BLaER1 treated with 17β-estradiol and CSF1 and Interleukin-3, amounts not matched to agents 10 nM and 100 nM (cell line): Measurements from ENCODE around the gene ITGA2.
A peak's percentile ranks its signal among the peaks of the same experiment; 100 is the strongest.

Experiments
- H3K27ac ChIP-seq, 11 experiments: shearing (Covaris generic); formaldehyde crosslinking; 2 replicates each; pipeline ENCODE4 v1.8.1; 2022
- H3K27me3 ChIP-seq, 11 experiments: shearing (Covaris generic); formaldehyde crosslinking; 2 replicates each; pipeline ENCODE4 v1.8.1; 2022
- H3K36me3 ChIP-seq, 11 experiments: shearing (Covaris generic); formaldehyde crosslinking; 2 replicates each; pipeline ENCODE4 v1.8.1; 2022
- H3K4me1 ChIP-seq, 10 experiments: shearing (Covaris generic); formaldehyde crosslinking; 2 replicates each; pipeline ENCODE4 v1.8.1; 2022
- H3K4me2 ChIP-seq, 11 experiments: shearing (Covaris generic); formaldehyde crosslinking; 2 replicates each; pipeline ENCODE4 v1.8.1; 2022
- H3K4me3 ChIP-seq, 10 experiments: shearing (Covaris generic); formaldehyde crosslinking; 2 replicates each; pipeline ENCODE4 v1.8.1; 2022
- H3K9ac ChIP-seq, 11 experiments: shearing (Covaris generic); formaldehyde crosslinking; 2 replicates each; pipeline ENCODE4 v1.8.1; 2022
- H3K9me3 ChIP-seq, 11 experiments: shearing (Covaris generic); formaldehyde crosslinking; replicated peaks in 1 of 11; 2 replicates each; pipeline ENCODE4 v1.8.1; 2022
- H4K20me1 ChIP-seq, 11 experiments: shearing (Covaris generic); formaldehyde crosslinking; 2 replicates each; pipeline ENCODE4 v1.8.1; 2022
- Cebpa-rat ChIP-seq, 11 experiments: shearing (Covaris generic); IDR thresholded peaks; 2 replicates each; pipeline ENCODE4 v1.8.1; 2022

ITGA2 gene

GRCh38 chr5:53022930-53023511 is 33.9 kb downstream of the ITGA2 start:
- Histone ChIP-seq H3K4me3 (no peak overlapping the region), H4K20me1 (no peaks in the 10 kb centered on the region), H3K27me3 (no peaks in the 10 kb centered on the region), H3K4me2 (peak overlapping the region in 7 of 11 experiments; percentile 50 to 78 (median 64); a peak in 13 of 22 replicates), H3K9ac (peak overlapping the region in 1 of 11 experiments; percentile 65; a peak in 1 of 22 replicates), H3K27ac (peak overlapping the region in 9 of 11 experiments; percentile 37 to 84 (median 66); a peak in 17 of 22 replicates), H3K9me3 (peaks cover 0 to 12% (median 0%) of the 10 kb centered on the region in 11 experiments; a peak in 5 of 22 replicates), H3K36me3 (no peaks in the 10 kb centered on the region), H3K4me1 (peaks cover 0 to 67% (median 34%) of the 10 kb centered on the region in 10 experiments; a peak in 16 of 20 replicates)
- TF ChIP-seq Cebpa-rat (IDR thresholded peaks at IDR 0.05), result no peak

GRCh38 chr5:53023969-53024368 is 34.8 kb downstream of the ITGA2 start:
- 0 out of 22 replicates have a peak, but pooled peaks cover 0 to 4% (median 0%) of the 10 kb centered on the region in 11 experiments for H3K9me3 ChIP-seq
- H3K27ac ChIP-seq, result peak overlapping the region; percentile 12 to 84 (median 61); a peak in 18 of 22 replicates
- H3K36me3 ChIP-seq, result no peaks in the 10 kb centered on the region
- H3K4me2 ChIP-seq, result peak overlapping the region in 9 of 11 experiments; percentile 23 to 78 (median 63); a peak in 17 of 22 replicates
- TF ChIP-seq Cebpa-rat (IDR thresholded peaks at IDR 0.05), result peak in 10 of 11 experiments; percentile 18 to 100 (median 92); a peak in 15 of 22 replicates
- H3K4me1 ChIP-seq, result peaks cover 0 to 77% (median 42%) of the 10 kb centered on the region in 10 experiments; a peak in 16 of 20 replicates
- H3K4me3 ChIP-seq, result no peak overlapping the region
- H3K27me3 ChIP-seq, result no peaks in the 10 kb centered on the region
- H4K20me1 ChIP-seq, result no peaks in the 10 kb centered on the region
- peak overlapping the region in 3 of 11 experiments; percentile 34 to 65 (median 53); a peak in 7 of 22 replicates for H3K9ac ChIP-seq

GRCh38 chr5:53024535-53024934 is 35.4 kb downstream of the ITGA2 start:
- H3K36me3 ChIP-seq, result no peaks in the 10 kb centered on the region
- no peak overlapping the region for H3K4me3 ChIP-seq
- H4K20me1 ChIP-seq, result no peaks in the 10 kb centered on the region
- peak overlapping the region in 5 of 11 experiments; percentile 22 to 65 (median 51); a peak in 10 of 22 replicates for H3K9ac ChIP-seq
- H3K27ac ChIP-seq, result peak overlapping the region in 10 of 11 experiments; percentile 12 to 84 (median 64); a peak in 18 of 22 replicates
- TF ChIP-seq Cebpa-rat (IDR thresholded peaks at IDR 0.05), result no peak
- peaks cover 0 to 83% (median 44%) of the 10 kb centered on the region in 10 experiments; a peak in 16 of 20 replicates for H3K4me1 ChIP-seq
- 0 out of 22 replicates have a peak, but pooled peaks cover 0 to under 1% (median 0%) of the 10 kb centered on the region in 11 experiments for H3K9me3 ChIP-seq
- H3K27me3 ChIP-seq, result no peaks in the 10 kb centered on the region
- peak overlapping the region in 8 of 11 experiments; percentile 47 to 78 (median 64); a peak in 16 of 22 replicates for H3K4me2 ChIP-seq

GRCh38 chr5:53025487-53025886 is 36.3 kb downstream of the ITGA2 start:
- Histone ChIP-seq H3K27ac (peak overlapping the region in 3 of 11 experiments; percentile 11 to 84 (median 76); a peak in 5 of 22 replicates), H3K9me3 (no peaks in the 10 kb centered on the region), H3K27me3 (no peaks in the 10 kb centered on the region), H3K4me2 (peak overlapping the region in 6 of 11 experiments; percentile 9 to 78 (median 68); a peak in 7 of 22 replicates), H3K9ac (no peak overlapping the region), H4K20me1 (no peaks in the 10 kb centered on the region), H3K4me3 (no peak overlapping the region), H3K36me3 (no peaks in the 10 kb centered on the region), H3K4me1 (peaks cover 0 to 92% (median 45%) of the 10 kb centered on the region in 10 experiments; a peak in 16 of 20 replicates)
- no peak for TF ChIP-seq Cebpa-rat (IDR thresholded peaks at IDR 0.05)

- H3K27ac ChIP-seq, result peak overlapping the region in 5 of 11 experiments; percentile 26 to 83 (median 40); a peak in 8 of 22 replicates
- H3K9ac ChIP-seq, result no peak overlapping the region; a peak in 1 of 22 replicates
- TF ChIP-seq Cebpa-rat (IDR thresholded peaks at IDR 0.05), result no peak
- no peaks in the 10 kb centered on the region for H3K36me3 ChIP-seq
- H3K4me1 ChIP-seq, result peaks cover 9 to 100% (median 66%) of the 10 kb centered on the region in 10 experiments; a peak in 18 of 20 replicates
- H3K27me3 ChIP-seq, result no peaks in the 10 kb centered on the region
- no peaks in the 10 kb centered on the region for H3K9me3 ChIP-seq
- H3K4me2 ChIP-seq, result peak overlapping the region in 6 of 11 experiments; percentile 27 to 72 (median 58); a peak in 12 of 22 replicates
- H3K4me3 ChIP-seq, result no peak overlapping the region
- no peaks in the 10 kb centered on the region for H4K20me1 ChIP-seq
Observed at GRCh38 chr5:53027913-53028312, 38.8 kb downstream of the ITGA2 start.

GRCh38 chr5:53029608-53030007 is 40.5 kb downstream of the ITGA2 start:
- peak overlapping the region in 6 of 11 experiments; percentile 8 to 83 (median 73); a peak in 9 of 22 replicates for H3K27ac ChIP-seq
- no peaks in the 10 kb centered on the region for H4K20me1 ChIP-seq
- H3K4me1 ChIP-seq, result peaks cover 5 to 92% (median 53%) of the 10 kb centered on the region in 10 experiments; a peak in 18 of 20 replicates
- no peak overlapping the region for H3K9ac ChIP-seq
- no peaks in the 10 kb centered on the region for H3K27me3 ChIP-seq
- peak overlapping the region in 3 of 11 experiments; percentile 26 to 67 (median 63); a peak in 4 of 22 replicates for H3K4me2 ChIP-seq
- H3K36me3 ChIP-seq, result no peaks in the 10 kb centered on the region
- no peaks in the 10 kb centered on the region for H3K9me3 ChIP-seq
- no peak for TF ChIP-seq Cebpa-rat (IDR thresholded peaks at IDR 0.05)
- no peak overlapping the region for H3K4me3 ChIP-seq

GRCh38 chr5:53030893-53031292 is 41.7 kb downstream of the ITGA2 start:
- Histone ChIP-seq H3K4me2 (peak overlapping the region in 7 of 11 experiments; percentile 43 to 72 (median 63); a peak in 13 of 22 replicates), H3K9ac (peak overlapping the region in 3 of 11 experiments; percentile 12 to 65 (median 45); a peak in 3 of 22 replicates), H3K9me3 (no peaks in the 10 kb centered on the region), H3K36me3 (no peaks in the 10 kb centered on the region), H3K4me1 (peaks cover 5 to 79% (median 42%) of the 10 kb centered on the region in 10 experiments; a peak in 18 of 20 replicates), H3K27ac (peak overlapping the region in 9 of 11 experiments; percentile 55 to 83 (median 69); a peak in 18 of 22 replicates), H3K27me3 (no peaks in the 10 kb centered on the region), H4K20me1 (no peaks in the 10 kb centered on the region), H3K4me3 (no peak overlapping the region)
- TF ChIP-seq Cebpa-rat (IDR thresholded peaks at IDR 0.05), result no peak

- Histone ChIP-seq H4K20me1 (no peaks in the 10 kb centered on the region), H3K27me3 (no peaks in the 10 kb centered on the region), H3K36me3 (no peaks in the 10 kb centered on the region), H3K4me1 (peaks cover 5 to 72% (median 42%) of the 10 kb centered on the region in 10 experiments; a peak in 18 of 20 replicates), H3K4me3 (no peak overlapping the region), H3K27ac (peak overlapping the region in 10 of 11 experiments; percentile 38 to 83 (median 66); a peak in 19 of 22 replicates), H3K9ac (peak overlapping the region in 4 of 11 experiments; percentile 26 to 65 (median 37); a peak in 9 of 22 replicates), H3K9me3 (no peaks in the 10 kb centered on the region), H3K4me2 (peak overlapping the region; percentile 13 to 72 (median 58); a peak in 20 of 22 replicates)
- TF ChIP-seq Cebpa-rat (IDR thresholded peaks at IDR 0.05), result peak in 9 of 11 experiments; percentile 48 to 87 (median 78); a peak in 13 of 22 replicates
Observed at GRCh38 chr5:53031695-53032096, 42.5 kb downstream of the ITGA2 start.
